Activated effector memory CD4-positive, alpha-beta T cell treated with anti-CD3 and anti-CD28 coated beads, Interleukin-2, amount 50 U/mL, for 16 hours (primary cell): ENCODE results near the gene RBM26.
A peak's percentile ranks its signal among the peaks of the same experiment; 100 is the strongest.

Experiments used
- DNase-seq: peaks from one replicate; pipeline ENCODE4 v3.0.0-alpha.2; 2020

The RBM26 gene, protein sequence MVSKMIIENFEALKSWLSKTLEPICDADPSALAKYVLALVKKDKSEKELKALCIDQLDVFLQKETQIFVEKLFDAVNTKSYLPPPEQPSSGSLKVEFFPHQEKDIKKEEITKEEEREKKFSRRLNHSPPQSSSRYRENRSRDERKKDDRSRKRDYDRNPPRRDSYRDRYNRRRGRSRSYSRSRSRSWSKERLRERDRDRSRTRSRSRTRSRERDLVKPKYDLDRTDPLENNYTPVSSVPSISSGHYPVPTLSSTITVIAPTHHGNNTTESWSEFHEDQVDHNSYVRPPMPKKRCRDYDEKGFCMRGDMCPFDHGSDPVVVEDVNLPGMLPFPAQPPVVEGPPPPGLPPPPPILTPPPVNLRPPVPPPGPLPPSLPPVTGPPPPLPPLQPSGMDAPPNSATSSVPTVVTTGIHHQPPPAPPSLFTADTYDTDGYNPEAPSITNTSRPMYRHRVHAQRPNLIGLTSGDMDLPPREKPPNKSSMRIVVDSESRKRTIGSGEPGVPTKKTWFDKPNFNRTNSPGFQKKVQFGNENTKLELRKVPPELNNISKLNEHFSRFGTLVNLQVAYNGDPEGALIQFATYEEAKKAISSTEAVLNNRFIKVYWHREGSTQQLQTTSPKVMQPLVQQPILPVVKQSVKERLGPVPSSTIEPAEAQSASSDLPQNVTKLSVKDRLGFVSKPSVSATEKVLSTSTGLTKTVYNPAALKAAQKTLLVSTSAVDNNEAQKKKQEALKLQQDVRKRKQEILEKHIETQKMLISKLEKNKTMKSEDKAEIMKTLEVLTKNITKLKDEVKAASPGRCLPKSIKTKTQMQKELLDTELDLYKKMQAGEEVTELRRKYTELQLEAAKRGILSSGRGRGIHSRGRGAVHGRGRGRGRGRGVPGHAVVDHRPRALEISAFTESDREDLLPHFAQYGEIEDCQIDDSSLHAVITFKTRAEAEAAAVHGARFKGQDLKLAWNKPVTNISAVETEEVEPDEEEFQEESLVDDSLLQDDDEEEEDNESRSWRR

DNA sequence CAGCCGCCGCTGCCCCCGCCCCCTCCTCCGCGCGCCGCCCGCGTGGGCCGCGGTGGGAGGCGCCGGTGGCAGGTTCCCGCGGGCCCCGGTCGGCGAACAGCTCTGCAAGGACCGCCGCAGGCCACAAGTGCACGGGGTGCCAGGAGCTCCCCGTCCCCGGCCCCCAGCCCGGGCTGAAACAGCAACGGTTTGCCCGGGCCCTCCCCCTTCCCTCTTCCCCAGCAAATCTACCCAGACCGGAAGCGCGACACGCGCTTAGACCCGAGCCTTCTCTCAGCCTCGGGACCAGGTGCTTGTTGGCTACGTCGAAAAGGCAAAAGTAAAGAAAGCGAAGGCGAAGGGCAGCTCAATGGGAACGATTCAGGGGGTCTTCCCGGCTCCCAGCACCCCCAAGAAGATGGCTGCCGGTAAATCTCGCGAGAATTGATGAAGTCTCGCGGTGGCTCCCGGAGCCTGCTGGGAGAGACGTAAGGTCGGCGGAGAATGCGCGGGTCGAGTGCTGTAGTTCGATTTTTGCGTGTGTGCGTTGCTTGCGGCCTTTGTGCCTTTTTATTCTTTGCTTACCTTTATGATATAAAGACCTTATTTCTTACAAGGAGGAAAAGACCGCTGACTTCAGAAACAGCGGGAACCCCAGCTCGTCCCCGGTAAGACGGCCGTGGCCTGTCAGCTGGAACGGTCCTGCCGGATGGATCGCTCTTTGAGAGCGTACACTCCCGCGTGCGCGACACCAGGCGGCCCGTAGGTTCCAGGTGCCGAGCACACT is at the start of gene RBM26:
Gene RBM26 (minus strand): TSS at position 425 of the 766 bp plus-strand sequence. CDS start 481 bp downstream, outside the sequence.
- DNase-seq, result peak; percentile 95

DNA sequence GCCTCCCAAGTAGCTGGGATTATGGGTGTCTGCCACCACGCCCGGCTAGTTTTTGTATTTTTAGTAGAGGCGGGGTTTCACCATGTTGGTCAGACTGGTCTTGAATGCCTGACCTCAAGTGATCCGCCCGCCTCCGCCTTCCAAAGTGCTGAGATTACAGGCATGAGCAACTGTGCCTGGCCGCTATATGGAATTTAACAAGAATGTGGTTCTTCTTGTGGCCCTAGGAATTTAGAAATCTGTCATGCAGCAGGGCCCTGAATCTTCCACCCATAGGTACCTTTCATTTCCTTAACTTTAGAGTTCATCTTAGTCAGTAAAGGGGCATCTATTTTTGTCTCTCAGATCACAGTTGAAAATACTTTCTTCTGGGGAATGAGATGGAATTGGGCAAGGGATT is 49.3 kb upstream of the RBM26 start:
- no peak for DNase-seq

DNA sequence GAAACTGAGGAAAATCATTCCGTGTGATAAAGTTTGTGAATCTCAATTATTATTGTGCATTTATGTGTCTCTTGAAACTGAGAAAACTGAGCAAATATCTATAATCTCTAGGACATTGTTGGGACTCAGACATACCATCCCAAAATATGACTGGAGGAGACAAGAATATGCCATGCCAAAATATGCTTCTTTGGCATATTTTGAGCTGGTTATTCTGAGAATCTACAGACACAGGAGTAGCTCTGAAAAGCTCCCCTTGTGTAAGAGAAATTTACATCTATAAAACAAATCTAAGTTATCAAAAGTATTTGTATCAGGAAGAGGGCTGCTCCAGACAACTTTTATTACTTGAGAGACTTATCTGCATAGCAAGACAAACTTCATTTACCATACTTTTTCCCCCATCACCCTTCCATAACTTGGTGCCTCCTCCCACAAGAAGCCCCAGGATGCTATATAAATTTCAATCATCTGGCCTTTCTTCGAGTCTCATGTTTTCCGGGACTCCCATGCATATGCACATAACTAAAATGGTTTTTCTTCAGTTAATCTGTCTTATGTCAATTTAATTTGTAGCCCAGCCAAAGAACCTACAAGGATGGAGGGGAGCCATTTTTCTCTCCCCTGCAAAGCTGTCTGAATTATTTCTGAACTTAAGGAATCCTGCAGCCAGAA is 46.3 kb upstream of the RBM26 start:
- DNase-seq, result no peak

DNA sequence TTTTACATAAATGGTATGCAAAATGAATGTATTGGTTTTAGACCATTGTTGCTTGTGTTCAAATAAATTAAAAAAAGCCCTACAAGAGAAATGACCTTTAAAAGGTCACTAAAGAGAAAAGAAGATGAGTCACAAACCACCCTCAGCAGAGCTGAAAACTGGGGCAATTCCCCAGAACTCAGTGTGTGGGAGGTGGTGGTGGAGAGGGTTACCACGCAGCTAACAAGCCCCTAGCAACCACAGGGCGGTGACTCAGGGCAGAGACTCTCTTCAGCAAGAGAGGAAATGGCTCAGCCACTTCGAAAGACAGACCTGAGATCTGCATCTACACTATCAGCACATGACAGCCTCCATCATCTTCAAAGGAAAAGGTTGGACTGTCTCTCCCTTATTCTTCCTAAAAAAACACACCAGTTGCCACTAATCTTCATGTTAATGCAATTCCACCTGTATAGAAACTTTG is 45.5 kb upstream of the RBM26 start:
- peak; percentile 96 for DNase-seq

DNA sequence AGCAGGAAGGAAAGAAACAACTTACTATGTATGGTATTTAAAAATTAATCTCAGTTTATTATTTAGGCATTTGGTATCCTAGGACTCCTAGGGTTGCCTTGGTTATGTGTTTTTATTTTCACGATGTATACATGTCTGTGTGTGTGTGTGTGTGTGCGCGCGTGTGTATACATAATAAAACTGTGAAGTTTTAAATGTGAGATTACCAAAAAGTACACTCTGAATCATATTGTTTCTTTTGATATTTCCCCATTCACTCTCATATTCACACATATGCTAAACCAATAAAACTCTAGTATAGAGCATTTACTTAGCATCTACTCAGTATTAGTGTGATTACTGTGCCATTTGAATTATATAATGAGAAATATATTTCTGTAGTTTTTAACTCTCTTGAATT is 44.1 kb upstream of the RBM26 start:
- DNase-seq, result no peak

DNA sequence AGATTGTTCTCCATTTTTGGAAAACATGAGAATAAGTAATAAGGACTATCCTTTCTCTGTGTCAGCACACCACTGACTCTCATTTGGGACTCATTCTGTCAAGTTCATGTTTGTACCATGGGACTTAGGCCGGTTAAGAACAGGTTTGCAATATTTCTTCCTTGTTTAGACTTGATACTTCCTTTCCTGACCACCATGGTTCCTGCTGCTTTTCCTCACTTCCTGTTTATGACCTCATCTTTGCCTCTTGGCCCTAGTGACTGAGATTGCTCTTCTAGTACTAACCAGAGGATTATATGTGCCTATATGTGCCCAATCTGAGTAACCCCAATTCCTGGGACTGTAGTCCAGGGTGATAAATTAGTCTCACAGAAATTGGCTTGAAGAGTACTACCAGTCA is 42.4 kb upstream of the RBM26 start:
- DNase-seq, result no peak

DNA sequence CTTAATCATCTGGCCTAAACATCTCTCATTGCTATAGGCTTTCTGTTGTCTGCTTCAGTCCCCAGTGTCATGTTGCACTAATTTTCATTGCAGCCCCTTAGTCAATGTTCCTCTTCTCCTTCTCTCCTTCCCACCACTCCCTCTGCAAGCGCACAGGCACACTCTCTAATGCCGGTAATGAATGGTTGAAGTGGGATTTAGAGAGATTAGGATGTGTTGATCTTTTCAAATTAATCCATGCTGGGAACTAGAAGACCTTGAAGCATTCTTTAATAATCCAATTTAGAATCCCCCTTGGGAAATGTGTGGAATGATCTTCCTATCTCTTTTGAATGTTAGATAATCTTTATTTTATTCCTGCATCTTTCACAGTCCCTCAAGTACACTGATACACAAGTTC is 41.7 kb upstream of the RBM26 start:
- DNase-seq, result no peak

DNA sequence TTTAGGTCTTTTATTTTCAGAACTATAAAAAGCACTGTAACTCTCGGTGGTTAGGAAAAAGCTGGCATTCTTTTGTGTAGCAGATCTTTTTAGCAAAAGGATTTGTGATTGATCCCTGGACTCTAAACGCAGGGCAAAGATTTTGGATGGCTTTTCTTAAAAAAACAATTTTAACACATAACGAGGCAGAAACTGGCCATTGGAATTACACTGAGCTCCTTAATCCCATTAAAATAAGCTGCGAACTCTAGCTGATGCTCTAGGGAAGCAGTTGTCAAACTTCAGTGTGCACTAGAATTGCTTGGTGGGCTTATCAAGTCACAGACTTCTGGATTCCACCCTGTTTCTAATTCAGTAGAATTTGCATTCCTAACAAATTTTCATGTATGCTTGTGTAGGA is 41.1 kb upstream of the RBM26 start:
- DNase-seq, result no peak

DNA sequence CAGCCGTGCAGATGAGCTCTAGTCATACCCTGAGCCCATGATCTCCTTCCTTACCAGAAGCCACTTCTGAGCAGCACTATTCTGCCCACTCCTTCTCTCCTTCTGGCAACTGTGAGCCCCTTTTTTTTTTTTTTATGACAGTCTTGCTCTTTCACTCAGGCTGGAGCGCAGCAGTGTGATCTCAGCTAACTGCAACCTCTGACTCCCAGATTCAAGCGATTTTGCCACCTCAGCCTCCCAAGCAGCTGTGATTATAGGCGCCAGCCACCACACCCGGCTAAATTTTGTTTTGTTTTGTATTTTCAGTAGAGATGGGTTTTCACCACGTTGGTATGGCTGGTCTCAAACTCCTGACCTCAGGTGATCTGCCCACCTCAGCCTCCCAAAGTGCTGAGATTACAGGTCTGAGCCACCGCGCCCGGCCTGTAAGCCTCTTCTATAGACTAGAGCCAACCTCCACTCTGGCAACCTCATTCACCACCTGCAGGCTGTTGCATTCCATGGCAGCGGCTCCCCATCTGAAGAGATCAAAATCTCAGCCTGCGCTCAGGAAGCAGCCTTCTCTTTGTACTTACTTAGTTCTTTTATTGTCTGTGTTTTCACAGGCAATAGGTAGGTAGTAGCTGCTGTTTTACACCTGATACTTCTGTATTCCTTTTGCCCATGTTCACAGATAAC is 40.1 kb upstream of the RBM26 start:
- DNase-seq, result no peak

DNA sequence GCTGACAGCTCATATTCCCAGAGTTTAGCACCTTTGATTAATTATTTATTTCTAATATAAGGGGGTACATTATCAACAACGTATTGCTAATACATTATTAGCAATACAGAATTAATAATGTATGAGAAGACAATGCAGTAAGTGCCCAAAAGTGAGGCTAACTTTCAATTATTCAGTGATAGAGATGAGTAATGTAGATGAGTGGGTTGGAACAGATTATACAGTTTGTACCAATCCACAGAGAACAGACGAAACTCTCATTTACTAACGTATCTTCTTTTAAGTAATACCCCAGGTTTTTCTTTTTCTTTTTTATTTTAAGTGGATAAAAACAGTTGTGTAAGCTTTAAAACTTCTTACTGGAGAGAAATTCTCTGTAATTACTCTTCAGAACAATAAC is 36.7 kb upstream of the RBM26 start:
- no peak for DNase-seq

DNA sequence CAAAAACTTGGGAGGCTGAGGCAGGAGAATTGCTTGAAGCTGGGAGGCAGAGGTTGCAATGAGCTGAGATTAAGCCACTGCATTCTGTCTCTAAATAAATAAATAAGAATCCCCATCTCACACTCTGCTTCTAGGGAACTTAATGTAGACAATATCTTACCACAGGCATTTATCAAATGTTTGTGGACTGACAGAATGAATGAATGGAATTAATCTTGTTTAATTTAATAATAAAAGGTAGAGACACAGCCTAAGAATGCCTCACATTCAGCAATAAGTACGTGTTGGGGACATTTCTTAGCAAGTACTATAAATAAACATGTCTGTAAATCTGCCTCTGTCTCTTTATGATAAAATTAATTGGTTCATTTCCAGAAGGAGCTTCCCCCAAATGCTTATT is 36.2 kb upstream of the RBM26 start:
- no peak for DNase-seq

DNA sequence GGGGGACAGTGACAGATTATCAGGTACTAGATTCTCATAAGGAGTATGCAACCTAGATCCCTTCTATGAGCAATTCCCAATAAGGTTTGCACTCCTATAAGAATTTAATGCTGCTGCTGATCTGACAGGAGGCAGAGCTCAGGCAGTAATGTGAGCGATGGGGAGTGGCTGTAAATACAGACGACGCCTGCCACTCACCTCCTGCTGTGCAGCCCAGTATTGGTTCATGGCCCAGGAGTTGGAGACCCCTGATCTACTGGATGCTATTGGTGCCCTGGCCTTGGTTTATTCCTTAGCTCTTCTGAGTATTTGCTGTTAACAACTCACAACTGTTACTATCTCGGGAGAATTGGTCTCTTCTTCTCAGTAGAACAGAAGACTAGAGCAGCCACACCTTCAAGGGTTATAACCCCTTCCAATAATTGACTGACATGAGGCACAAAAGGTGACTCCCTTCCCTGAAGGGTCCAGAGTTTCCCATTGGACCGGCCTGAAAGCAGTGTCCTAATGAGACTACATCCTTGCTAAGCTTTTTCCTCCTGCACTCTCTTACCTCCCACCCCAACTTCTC is 35.0 kb upstream of the RBM26 start:
- no peak for DNase-seq

DNA sequence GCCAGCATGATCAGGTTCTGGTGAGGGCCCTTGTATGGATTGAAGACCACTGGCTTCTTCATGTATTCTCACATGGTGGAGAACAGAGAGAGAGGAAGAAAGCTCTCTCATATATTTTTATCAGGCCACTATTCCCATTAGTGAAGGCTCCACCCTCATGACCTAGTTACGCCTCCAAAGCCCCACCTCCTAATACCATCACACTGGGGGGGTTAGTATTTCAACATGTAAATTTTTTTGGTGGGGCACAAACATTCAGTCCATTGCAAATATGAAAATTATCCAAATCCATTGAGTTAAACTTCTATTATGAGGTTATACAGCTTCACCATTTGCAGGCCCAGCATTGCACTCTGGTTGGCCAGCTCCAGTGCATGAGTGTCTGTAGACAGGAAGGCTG is 33.2 kb upstream of the RBM26 start:
- DNase-seq, result no peak

DNA sequence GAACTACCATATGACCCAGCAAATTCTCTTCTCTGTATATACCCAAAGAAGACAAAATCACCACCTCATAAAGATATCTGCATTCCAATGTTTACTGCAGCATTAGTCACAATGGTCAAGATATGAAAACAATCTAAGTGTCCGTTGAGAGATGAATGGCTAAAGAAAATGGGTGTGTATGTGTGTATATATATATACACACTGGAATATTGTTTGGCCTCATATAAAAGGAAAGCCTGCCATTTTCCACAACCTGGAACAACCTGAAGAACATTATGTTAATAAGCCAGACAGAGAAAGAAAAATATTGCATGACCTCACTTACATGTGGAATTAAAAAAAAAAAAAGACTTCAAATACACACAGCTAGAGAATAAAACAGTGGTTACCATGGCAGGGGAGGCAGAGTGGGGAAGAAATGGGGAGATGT is 29.5 kb upstream of the RBM26 start:
- no peak for DNase-seq

DNA sequence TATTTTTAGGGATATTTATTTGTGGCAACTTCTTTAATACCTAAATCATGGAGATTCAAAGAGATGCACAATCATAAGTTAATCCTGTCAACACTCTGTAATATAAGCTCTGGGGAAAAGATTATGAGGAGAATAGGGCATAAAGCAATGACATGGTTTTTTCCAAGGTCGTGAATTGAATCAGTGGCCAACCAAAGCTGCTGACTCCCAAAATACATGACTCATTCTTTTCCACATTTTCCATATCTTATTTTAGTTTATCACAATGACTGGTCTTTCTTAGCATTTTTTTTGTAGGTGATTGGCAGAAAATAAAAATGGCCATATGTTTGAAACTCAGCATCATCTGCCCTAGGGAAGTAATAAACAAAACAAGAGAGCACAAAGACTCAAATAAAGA is 28.5 kb upstream of the RBM26 start:
- no peak for DNase-seq

DNA sequence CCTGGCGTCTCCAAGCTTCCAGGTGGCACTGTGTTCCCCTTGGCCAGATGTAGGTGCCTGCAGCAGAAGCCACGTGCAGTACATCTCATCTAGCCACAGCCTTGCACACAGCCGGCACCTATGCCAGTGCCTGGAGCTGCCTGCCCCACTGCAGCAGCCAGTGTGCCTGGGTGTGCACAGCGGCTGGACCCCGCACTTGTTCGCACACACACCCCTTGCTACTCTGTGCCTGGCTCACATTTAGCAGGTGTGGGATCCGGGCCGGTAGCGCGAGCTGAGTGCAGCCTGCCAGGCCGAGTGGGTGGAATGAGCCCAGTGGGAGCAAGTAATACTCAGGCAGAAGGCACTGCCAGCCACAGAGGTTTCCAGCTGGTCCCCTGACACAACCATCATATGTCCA is 26.9 kb upstream of the RBM26 start:
- DNase-seq, result no peak

DNA sequence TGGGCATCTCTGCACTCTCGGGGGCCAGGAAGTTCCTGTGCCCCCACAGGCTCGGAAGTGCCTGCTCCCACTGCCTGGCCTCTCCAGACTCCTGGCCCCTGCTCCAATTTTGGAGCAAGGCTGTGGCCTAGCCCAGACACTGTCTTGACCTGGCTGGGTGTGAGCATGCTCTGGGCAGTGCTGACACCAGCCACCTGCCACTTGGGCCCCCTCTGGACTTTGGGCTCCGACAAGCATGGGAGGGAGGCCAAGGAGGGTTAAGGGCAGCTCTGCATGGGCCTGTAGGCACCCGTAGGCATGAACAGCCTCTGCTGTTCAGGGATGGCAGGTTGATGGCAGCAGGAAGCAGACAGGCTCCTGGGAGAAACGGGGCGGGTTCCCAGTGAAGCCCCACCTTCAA is 26.0 kb upstream of the RBM26 start:
- no peak for DNase-seq

DNA sequence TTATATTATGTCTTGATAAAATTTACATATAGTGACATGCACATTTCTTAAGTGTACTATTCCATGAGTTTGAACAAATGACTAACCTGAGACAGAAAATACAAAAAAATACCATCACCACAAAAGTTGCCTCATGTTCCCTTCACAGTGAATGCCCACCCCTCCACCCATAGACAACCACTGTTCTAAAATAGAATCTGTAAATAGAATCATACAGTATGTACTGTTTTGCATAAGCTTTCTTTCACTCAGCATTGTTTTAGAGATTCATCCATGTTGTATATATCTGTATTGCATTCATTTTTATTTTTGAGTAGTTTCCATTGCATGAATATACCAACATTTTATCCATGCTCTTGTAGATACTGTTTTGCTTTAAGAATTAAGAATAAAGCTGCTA is 23.3 kb upstream of the RBM26 start:
- DNase-seq, result no peak

DNA sequence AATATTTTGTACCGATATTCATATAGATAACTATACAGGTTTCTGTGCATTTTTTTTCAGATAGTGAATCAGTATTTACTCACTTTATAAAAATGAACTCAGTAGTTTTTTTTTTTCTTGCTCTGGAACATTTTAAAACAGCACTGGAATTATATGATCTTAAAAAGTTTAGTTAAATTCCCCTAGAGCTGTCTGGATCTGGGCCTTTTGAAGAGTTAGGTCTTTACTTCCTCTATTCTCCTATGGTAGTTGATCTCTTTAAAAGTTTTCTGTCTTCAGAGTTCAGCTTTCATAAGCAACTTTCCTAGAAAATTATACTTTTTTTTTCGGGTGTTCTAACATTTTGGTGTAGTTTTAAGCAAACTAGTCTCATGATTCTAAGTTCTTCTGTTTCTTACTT is 21.8 kb upstream of the RBM26 start:
- DNase-seq, result no peak

DNA sequence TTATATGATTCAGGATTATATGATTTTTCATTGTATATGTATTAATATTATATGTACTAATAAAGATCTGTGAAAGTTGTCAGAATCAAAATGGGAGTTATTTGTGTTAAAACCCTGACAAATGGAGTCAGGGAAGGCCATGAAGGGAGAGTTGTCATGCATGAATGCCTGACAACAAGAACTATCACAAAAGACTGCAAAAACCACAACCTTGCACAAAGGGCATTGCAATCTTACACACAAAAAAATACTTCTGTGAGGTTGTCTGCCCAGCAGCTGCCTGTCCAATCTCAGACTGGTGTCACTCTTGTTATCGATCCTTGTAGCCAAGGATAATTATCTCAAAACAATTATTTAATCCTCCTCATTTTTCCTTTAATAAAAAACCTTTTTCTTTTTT is 21.2 kb upstream of the RBM26 start:
- no peak for DNase-seq
